DOHH2 (cell line): ENCODE data around the gene PLA2G4A.

Experiments used
- CTCF ChIP-seq: fragments of 200-600 bp; sonication (generic); IDR thresholded peaks from one replicate; pipeline ENCODE4 v1.5.1; 2014; ENCODE audit warnings: antibody characterized with exemption, mild to moderate bottlenecking, low read depth, low read length; ENCODE audit not compliant: poor library complexity, severe bottlenecking
- EZH2phosphoT487 ChIP-seq: fragments of 200-600 bp; sonication (generic); IDR thresholded peaks from 2 replicates; pipeline ENCODE4 v1.6.1; 2017; ENCODE audit warnings: borderline replicate concordance, mild to moderate bottlenecking, antibody characterized with exemption, low read length, moderate library complexity, mixed read lengths

GRCh38 chr1:186994897-186995296 is 166.1 kb downstream of the PLA2G4A start:
- TF ChIP-seq CTCF: no peak
- no peak for TF ChIP-seq EZH2phosphoT487
